ENCODE measurements around the gene TSPEAR.
A peak's percentile ranks its signal among the peaks of the same experiment; 100 is the strongest.

TSPEAR gene

DNA sequence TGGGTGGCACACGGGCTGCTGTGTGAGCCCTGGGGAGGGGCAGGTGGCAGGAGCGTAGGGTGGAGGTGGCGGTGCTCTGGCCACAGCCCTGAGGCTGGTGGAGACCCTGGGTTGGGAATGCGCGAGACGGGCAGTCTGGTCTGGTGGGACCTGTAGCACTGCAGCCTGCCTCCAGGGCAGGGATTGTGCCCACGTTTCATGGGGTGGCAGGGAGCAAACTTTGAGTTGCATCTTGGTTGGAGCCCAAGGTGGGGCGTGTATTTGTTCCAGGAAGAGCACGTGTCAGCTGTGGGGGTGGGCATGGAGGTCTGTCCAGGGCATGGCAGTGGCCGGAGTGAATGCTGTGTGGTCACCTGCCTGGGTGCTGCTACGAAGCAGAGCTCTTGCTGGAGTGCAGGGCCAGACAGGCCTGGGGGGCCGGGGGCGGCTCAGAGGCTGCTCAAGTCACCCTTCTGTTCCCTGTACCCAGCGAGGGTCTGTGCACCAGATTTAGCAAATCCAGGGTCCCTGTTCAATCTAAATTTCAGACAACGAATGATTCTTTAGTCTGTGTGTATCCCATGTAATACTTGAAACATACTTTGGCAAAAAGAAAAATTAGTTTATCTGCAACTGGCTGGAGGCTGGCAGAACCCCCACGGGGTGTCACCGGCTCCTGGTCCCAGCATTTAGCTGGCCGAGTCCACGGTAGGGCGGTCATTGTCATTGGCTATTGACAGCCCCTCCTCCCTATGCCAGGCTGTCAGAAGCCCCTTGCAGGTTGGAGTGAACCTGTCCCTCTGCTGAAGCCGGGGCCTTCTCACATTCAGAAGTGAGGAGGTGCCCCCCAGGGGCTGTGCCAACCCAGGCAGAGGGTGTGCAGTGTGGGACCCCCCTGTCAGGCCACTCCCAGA, 198.6 kb downstream of the TSPEAR start:
- Histone ChIP-seq H3K4me3 (ENCODE audit: low read depth, low read length) (no peak overlapping the region), H3K4me1 (no peaks in the 10 kb centered on the region), H3K36me3 (no peaks in the 10 kb centered on the region), H3K27me3 (peaks cover 24% of the 10 kb centered on the region), H3K9me3 (no peaks in the 10 kb centered on the region)
- no peak for DNase-seq
- TF ChIP-seq, protein P1, sequence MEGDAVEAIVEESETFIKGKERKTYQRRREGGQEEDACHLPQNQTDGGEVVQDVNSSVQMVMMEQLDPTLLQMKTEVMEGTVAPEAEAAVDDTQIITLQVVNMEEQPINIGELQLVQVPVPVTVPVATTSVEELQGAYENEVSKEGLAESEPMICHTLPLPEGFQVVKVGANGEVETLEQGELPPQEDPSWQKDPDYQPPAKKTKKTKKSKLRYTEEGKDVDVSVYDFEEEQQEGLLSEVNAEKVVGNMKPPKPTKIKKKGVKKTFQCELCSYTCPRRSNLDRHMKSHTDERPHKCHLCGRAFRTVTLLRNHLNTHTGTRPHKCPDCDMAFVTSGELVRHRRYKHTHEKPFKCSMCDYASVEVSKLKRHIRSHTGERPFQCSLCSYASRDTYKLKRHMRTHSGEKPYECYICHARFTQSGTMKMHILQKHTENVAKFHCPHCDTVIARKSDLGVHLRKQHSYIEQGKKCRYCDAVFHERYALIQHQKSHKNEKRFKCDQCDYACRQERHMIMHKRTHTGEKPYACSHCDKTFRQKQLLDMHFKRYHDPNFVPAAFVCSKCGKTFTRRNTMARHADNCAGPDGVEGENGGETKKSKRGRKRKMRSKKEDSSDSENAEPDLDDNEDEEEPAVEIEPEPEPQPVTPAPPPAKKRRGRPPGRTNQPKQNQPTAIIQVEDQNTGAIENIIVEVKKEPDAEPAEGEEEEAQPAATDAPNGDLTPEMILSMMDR (IDR thresholded peaks at IDR 0.05; ENCODE audit: low read depth, low read length), result no peak

GRCh38 chr21:44511938-44512275, 199.5 kb downstream of the TSPEAR start:
- H3K36me3 ChIP-seq, result no peaks in the 10 kb centered on the region
- H3K27me3 ChIP-seq, result peaks cover 33% of the 10 kb centered on the region

GRCh38 chr21:44511219-44511937, 200.0 kb downstream of the TSPEAR start:
- Histone ChIP-seq H3K36me3 (no peaks in the 10 kb centered on the region), H3K4me3 (ENCODE audit: low read depth, low read length) (no peak overlapping the region), H3K4me1 (no peaks in the 10 kb centered on the region), H3K9me3 (no peaks in the 10 kb centered on the region), H3K27me3 (peaks cover 38% of the 10 kb centered on the region)
- TF ChIP-seq, protein P1 (IDR thresholded peaks at IDR 0.05; ENCODE audit: low read depth, low read length), result no peak
- no peak for DNase-seq

More at GRCh38 chr21:44511938-44512275, 199.5 kb downstream of the TSPEAR start:
- H3K9me3 ChIP-seq, result no peaks in the 10 kb centered on the region
- H3K4me3 ChIP-seq (ENCODE audit: low read depth, low read length), result no peak overlapping the region
- TF ChIP-seq, protein P1 (IDR thresholded peaks at IDR 0.05; ENCODE audit: low read depth, low read length), result no peak
- no peaks in the 10 kb centered on the region for H3K4me1 ChIP-seq
- DNase-seq, result no peak

- H3K4me3 ChIP-seq (ENCODE audit: low read depth, low read length), result no peak overlapping the region
- H3K4me1 ChIP-seq, result no peaks in the 10 kb centered on the region
These were observed 200.7 kb downstream of the TSPEAR start for GRCh38 chr21:44510508-44511218.

GRCh38 chr21:44510109-44510507, 201.3 kb downstream of the TSPEAR start:
- Histone ChIP-seq H3K4me3 (ENCODE audit: low read depth, low read length) (no peak overlapping the region), H3K9me3 (no peaks in the 10 kb centered on the region), H3K4me1 (no peaks in the 10 kb centered on the region), H3K27me3 (peaks cover 48% of the 10 kb centered on the region), H3K36me3 (no peaks in the 10 kb centered on the region)
- TF ChIP-seq, protein P1 (IDR thresholded peaks at IDR 0.05; ENCODE audit: low read depth, low read length), result no peak
- no peak for DNase-seq

More at GRCh38 chr21:44510508-44511218, 200.7 kb downstream of the TSPEAR start:
- Histone ChIP-seq H3K27me3 (peaks cover 45% of the 10 kb centered on the region), H3K9me3 (no peaks in the 10 kb centered on the region), H3K36me3 (no peaks in the 10 kb centered on the region)
- TF ChIP-seq, protein P1 (IDR thresholded peaks at IDR 0.05; ENCODE audit: low read depth, low read length), result peak; percentile 70
- DNase-seq, result peak; percentile 72
